Stomach (tissue), 9 donors: ENCODE data around the gene RNU7-1. TPM values are rescaled to one million over a fixed set of nuclear protein-coding genes. Genes with fewer than 3 reads are reported as not detected.

Experiments
- DNase-seq, 2 donors: peaks; one replicate each; pipeline versions ENCODE4 v3.0.0 to v3.0.0-alpha.2; 2013 to 2019
- H3K27ac ChIP-seq, 5 donors: fragments of 200-600 bp in 4 of 5; sonication (generic) in 4 of 5; one replicate each; pipeline ENCODE4 v1.5.1; 2013 to 2019; ENCODE audit warnings: mild to moderate bottlenecking in 1 of 5, moderate library complexity in 1 of 5
- H3K27me3 ChIP-seq, 3 donors: fragments of 200-600 bp; sonication (generic); one replicate each; pipeline ENCODE4 v1.5.1; 2017 to 2019; ENCODE audit warnings: mixed run types in 1 of 3
- H3K36me3 ChIP-seq, 4 donors: fragments of 200-600 bp; sonication (generic); 1 replicate in 3 of 4; 2 replicates in 1 of 4; pipeline ENCODE4 v1.5.1; 2016 to 2019
- H3K4me1 ChIP-seq, 4 donors: fragments of 200-600 bp; sonication (generic); one replicate each; pipeline ENCODE4 v1.5.1; 2016 to 2019
- H3K4me3 ChIP-seq, 4 donors: fragments of 200-600 bp; sonication (generic) in 3 of 4; one replicate each; pipeline ENCODE4 v1.5.1; 2016 to 2019; ENCODE audit warnings: mild to moderate bottlenecking in 1 of 4
- H3K9me3 ChIP-seq, 4 donors: fragments of 200-600 bp; sonication (generic); one replicate each; pipeline ENCODE4 v1.5.1; 2016 to 2019
- CTCF ChIP-seq, 7 experiments: fragments of 450-650 bp in 4 of 7; fragments of 200-600 bp in 3 of 7; sonication (generic) in 3 of 7; IDR thresholded peaks; one replicate each; pipeline ENCODE4 v1.5.1; 2016 to 2019; ENCODE audit warnings: antibody characterized with exemption in 7 of 7, control low read depth in 2 of 7, mild to moderate bottlenecking in 1 of 7
- EP300 ChIP-seq: sonication (generic); formaldehyde crosslinking; IDR thresholded peaks from one replicate; pipeline ENCODE4 v1.6.1; 2017; ENCODE audit warnings: antibody characterized with exemption
- POLR2A ChIP-seq, 4 donors: fragments of 450-650 bp; IDR thresholded peaks; one replicate each; pipeline ENCODE4 v1.6.1; 2016; ENCODE audit warnings: antibody characterized with exemption in 4 of 4, control low read depth in 2 of 4, mild to moderate bottlenecking in 1 of 4, moderate library complexity in 1 of 4
- POLR2AphosphoS5 ChIP-seq, 3 donors: sonication (generic); formaldehyde crosslinking; IDR thresholded peaks; one replicate each; pipeline ENCODE4 v1.6.1; 2016; ENCODE audit warnings: antibody characterized with exemption in 3 of 3
- WGBS, 5 donors: extraction: QIAGEN DNeasy Blood & Tissue Kit in 3 of 5; methylation state at CpG; one replicate each; pipeline versions ENCODE4 v1.1.5 to v1.1.7; 2013 to 2018; 5-methylcytosine and 5-hydroxymethylcytosine counted together
- intact Hi-C: fragments of 100-400 bp; cut with DNase I; formaldehyde crosslinking; loops from one replicate; pipeline ENCODE4 v1.15.1; 2023; ENCODE audit warnings: low total_unique reads
- polyA plus RNA-seq, 3 donors: library from polyadenylated mRNA; stranded (reverse); fragments of 200-250 nt; gene quantifications; one replicate each; pipeline ENCODE4 v1.2.3, GENCODE V29; 2013
- total RNA-seq, 5 donors: library from RNA; depleted of rRNA; stranded (reverse); fragments of >200 nt; gene quantifications; one replicate each; pipeline versions ENCODE4 v1.1.0 to v1.2.3, GENCODE V29; 2014 to 2016
- donor health status: healthy with polysubstance abuse.
- donor health status: Bipolar disorder and iron deficiency.
- donor health status: healthy.

Gene RNU7-1
- total and polyA plus RNA-seq, 8 donors = not detected

GRCh38 chr12:6899427-6899826 is 44.2 kb upstream of the RNU7-1 start:
- TF ChIP-seq POLR2AphosphoS5 (IDR thresholded peaks at IDR 0.05) (no peak), EP300 (no peak), POLR2A (IDR thresholded peaks at IDR 0.05) (no peak), CTCF (IDR thresholded peaks at IDR 0.05) (no peak)
- H3K27ac ChIP-seq = peak overlapping the region in 1 of 5 donors; percentile 16
- H3K36me3 ChIP-seq = no peaks in the 10 kb centered on the region
- H3K27me3 ChIP-seq = no peaks in the 10 kb centered on the region
- no peak overlapping the region for H3K4me3 ChIP-seq
- peaks cover 5 to 21% (median 17%) of the 10 kb centered on the region in 4 donors for H3K4me1 ChIP-seq
- no peak for DNase-seq
- WGBS, 5 donors = 69 to 80% (median 78%) methylated on average over 5 of the region's 5 CpGs
- H3K9me3 ChIP-seq = no peaks in the 10 kb centered on the region
- intact Hi-C loops = no loop called here

GRCh38 chr12:6899837-6900519 is 43.6 kb upstream of the RNU7-1 start:
- H3K27me3 ChIP-seq = no peaks in the 10 kb centered on the region
- TF ChIP-seq EP300 = no peak
- TF ChIP-seq POLR2A (IDR thresholded peaks at IDR 0.05) = no peak
- TF ChIP-seq POLR2AphosphoS5 (IDR thresholded peaks at IDR 0.05) = peak in 1 of 3 donors; percentile 14
- H3K36me3 ChIP-seq = no peaks in the 10 kb centered on the region
- peak overlapping the region in 1 of 5 donors; percentile 16 for H3K27ac ChIP-seq
- 36 to 46% (median 40%) methylated on average over 10 of the region's 10 CpGs for whole genome bisulfite sequencing, 5 donors
- intact Hi-C loops = no loop called here
- H3K9me3 ChIP-seq = no peaks in the 10 kb centered on the region
- peak; percentile 58 to 82 for DNase-seq
- no peak overlapping the region for H3K4me3 ChIP-seq
- peaks cover 7 to 24% (median 21%) of the 10 kb centered on the region in 4 donors for H3K4me1 ChIP-seq

GRCh38 chr12:6902448-6902847 is 41.2 kb upstream of the RNU7-1 start:
- H3K4me1 ChIP-seq = peaks cover 11 to 31% (median 26%) of the 10 kb centered on the region in 4 donors
- no peak overlapping the region for H3K27ac ChIP-seq
- no peaks in the 10 kb centered on the region for H3K27me3 ChIP-seq
- H3K4me3 ChIP-seq = no peak overlapping the region
- peaks cover 0 to 13% (median 11%) of the 10 kb centered on the region in 4 donors for H3K36me3 ChIP-seq
- WGBS, 5 donors = 64 to 71% (median 68%) methylated on average over 4 of the region's 4 CpGs
- DNase-seq = no peak
- no peaks in the 10 kb centered on the region for H3K9me3 ChIP-seq
- intact Hi-C loops = no loop called here
- no peak for TF ChIP-seq EP300
- no peak for TF ChIP-seq POLR2AphosphoS5 (IDR thresholded peaks at IDR 0.05)
- TF ChIP-seq CTCF (IDR thresholded peaks at IDR 0.05) = no peak
- TF ChIP-seq POLR2A (IDR thresholded peaks at IDR 0.05) = no peak

- Histone ChIP-seq H3K27ac (no peak overlapping the region), H3K27me3 (no peaks in the 10 kb centered on the region), H3K36me3 (peaks cover 0 to 13% (median 12%) of the 10 kb centered on the region in 4 donors), H3K4me1 (peaks cover 11 to 31% (median 26%) of the 10 kb centered on the region in 4 donors), H3K9me3 (no peaks in the 10 kb centered on the region), H3K4me3 (no peak overlapping the region)
- intact Hi-C loops = no loop called here
- TF ChIP-seq CTCF (IDR thresholded peaks at IDR 0.05) (no peak), POLR2A (IDR thresholded peaks at IDR 0.05) (no peak), EP300 (no peak), POLR2AphosphoS5 (IDR thresholded peaks at IDR 0.05) (no peak)
- DNase-seq = no peak
- WGBS, 5 donors = 69 to 84% (median 80%) methylated on average over 1 of the region's 1 CpG
These were observed 39.9 kb upstream of the RNU7-1 start for GRCh38 chr12:6903722-6904121.
